ENCODE results near the gene ARHGAP29.
"Not testable (repeated sequence)": the region's sequence is repeated elsewhere in the genome, so short reads cannot be mapped to it uniquely, and the experiment has no call there.

Gene ARHGAP29

GRCh38 chr1:94178901-94179300 lies 58.5 kb downstream of the ARHGAP29 start:
- no peak for DNase-seq (ENCODE audit: low spot score)

GRCh38 chr1:94169126-94169525 lies 68.3 kb downstream of the ARHGAP29 start:
- DNase-seq (ENCODE audit: low spot score) = no peak

DNA sequence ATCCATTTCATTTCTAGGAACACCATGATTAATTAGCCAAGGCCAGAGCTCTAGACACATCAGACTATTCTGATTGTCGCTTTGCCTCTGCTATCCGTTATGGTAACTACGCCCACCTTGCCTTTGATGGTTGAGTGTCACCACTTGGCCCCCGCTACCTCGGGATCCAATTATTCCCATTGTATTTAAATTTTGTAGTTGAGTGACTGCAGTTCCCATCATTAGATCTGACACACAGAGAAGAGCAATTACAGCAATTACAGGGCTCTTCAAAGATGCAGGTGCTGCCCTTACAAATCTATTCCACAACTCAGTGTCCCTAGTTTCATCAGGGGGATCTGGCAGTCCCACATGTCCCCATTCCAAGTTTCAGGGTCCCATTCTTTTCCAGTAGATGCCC lies 71.5 kb downstream of the ARHGAP29 start:
- no peak for DNase-seq (ENCODE audit: low spot score)

DNA sequence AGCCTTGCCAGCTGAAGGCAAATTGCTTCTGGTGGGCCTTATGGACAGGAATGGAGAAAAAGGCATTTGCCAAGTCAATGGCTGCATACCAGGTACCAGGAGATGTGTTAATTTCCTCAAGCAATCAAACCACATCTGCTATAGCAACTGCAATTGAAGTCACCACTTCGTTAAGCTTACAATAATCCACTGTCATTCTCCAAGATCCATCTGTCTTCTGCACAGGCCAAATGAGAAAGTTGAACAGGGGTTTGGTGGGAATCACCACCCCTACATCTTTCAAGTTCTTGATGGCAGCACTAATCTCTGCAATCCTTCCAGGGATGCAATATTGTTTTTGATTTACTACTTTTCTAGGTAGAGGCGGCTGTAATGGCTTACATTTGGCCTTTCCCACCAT lies 72.5 kb downstream of the ARHGAP29 start:
- DNase-seq (ENCODE audit: low spot score) = not testable (repeated sequence)

DNA sequence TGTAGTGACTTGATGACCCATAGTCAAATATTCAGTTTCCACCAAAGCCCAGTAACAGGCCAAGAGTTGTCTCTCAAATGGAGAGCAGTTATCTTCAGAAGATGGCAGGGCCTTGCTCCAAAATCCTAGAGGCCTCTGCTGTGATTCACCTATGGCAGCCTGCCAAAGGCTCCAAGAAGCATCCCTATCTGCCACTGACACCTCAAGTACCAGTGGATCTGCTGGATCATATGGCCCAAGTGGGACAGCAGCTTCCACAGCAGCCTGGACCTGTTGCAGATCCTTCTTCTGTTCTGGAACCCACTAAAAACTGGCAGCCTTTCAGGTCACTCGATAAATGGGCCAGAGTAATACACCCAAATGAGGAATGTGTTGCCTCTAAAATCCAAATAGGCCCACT lies 73.3 kb downstream of the ARHGAP29 start:
- DNase-seq (ENCODE audit: low spot score) = not testable (repeated sequence)

DNA sequence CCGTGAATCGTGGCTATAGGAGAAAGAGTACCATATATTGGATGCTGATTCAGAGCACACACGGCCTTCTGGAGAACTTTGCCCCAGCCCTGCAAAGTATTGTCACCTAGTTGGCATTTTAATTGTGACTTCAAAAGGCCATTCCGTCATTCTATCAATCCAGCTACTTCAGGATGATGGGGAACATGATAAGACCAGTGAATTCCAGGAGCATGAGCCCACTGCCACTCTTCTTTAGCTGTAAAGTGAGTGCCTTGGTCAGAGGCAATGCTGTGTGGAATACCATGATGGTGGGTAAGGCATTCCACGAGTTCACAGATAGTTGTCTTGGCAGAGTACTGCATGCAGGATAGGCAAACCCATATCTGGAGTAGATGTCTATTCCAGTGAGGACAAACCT lies 74.1 kb downstream of the ARHGAP29 start:
- DNase-seq (ENCODE audit: low spot score) = not testable (repeated sequence)

DNA sequence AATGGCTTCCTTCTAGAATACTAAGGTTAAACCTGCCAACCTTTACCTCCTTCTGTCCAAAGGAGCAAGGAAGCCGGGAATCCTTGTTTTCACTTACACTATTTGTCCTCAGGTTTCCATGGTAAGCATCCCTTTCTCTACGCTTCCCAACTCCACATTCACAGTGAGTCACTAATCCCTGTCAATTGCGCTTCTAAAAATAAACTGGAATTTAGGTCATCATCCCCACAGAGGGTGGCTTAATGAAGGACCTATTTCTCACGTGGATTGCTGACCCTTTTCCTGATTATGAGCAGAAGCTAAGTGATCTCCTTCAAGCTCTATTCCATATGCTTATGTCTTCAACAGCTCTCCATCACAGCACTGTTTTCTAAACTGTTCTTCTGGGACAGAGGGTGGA lies 76.6 kb downstream of the ARHGAP29 start:
- DNase-seq (ENCODE audit: low spot score) = no peak

- no peak for DNase-seq (ENCODE audit: low spot score)
These were observed 81.2 kb downstream of the ARHGAP29 start for GRCh38 chr1:94156096-94156625.

- DNase-seq (ENCODE audit: low spot score) = no peak
These were observed 82.4 kb downstream of the ARHGAP29 start for GRCh38 chr1:94154989-94155388.

GRCh38 chr1:94153133-94153532 lies 84.3 kb downstream of the ARHGAP29 start:
- DNase-seq (ENCODE audit: low spot score) = no peak

- DNase-seq (ENCODE audit: low spot score) = not testable (repeated sequence)
These were observed 88.2 kb downstream of the ARHGAP29 start for GRCh38 chr1:94149166-94149565.

DNA sequence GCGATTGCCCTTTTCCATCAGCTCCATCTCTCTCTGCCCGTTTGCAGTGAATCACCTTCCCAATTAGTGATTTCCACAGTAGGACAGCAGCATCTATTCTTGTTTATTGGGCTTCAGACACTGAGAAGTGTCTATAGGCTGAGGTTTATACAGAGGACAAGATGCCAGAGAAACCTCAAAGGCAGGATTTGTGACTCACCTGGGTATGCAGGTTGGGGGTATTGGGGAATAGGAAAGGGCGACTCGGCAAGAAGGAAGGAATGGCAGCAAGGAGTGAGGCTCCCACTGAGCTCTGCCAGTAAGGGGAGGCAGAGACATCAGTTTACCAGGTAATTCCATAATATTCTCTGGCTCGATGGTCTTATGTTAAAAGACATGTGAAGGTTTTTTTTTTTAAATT lies 91.1 kb downstream of the ARHGAP29 start:
- DNase-seq (ENCODE audit: low spot score) = no peak

DNA sequence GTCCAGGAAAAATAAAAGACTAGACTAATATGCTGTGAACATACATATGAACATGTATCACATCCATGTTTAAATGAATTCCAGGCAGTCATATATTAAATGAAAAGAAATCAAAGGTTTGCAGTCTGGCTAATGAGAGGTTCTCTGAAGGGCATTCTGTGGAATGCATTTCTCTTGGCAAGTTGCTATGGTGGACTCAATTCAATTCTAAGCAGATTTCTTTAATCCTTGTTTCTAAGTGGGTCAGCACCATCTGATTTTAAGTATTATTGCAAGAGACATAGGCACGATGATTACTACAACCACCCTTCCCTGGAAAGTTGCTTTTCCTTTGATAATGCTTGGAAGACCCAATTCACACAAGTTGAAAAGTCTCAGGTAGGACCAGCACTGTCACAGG lies 92.5 kb downstream of the ARHGAP29 start:
- no peak for DNase-seq (ENCODE audit: low spot score)

DNA sequence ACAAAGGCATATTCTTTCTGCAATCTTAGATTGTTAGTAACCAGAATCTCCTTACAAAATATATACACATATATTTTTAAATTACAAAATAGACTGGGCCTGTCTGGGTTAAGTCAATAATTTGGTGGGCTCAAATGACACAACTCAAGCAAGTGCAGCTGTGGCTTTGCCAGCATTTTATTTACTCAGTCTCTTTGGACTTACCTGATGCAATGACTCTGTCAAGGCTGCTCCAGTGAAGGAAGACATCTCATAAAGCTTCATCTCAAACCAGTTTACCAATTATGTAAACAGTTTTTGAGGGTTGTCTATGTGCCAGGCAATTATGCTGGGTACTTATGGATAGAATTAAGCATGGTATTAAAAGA lies 93.6 kb downstream of the ARHGAP29 start:
- DNase-seq (ENCODE audit: low spot score) = no peak

DNA sequence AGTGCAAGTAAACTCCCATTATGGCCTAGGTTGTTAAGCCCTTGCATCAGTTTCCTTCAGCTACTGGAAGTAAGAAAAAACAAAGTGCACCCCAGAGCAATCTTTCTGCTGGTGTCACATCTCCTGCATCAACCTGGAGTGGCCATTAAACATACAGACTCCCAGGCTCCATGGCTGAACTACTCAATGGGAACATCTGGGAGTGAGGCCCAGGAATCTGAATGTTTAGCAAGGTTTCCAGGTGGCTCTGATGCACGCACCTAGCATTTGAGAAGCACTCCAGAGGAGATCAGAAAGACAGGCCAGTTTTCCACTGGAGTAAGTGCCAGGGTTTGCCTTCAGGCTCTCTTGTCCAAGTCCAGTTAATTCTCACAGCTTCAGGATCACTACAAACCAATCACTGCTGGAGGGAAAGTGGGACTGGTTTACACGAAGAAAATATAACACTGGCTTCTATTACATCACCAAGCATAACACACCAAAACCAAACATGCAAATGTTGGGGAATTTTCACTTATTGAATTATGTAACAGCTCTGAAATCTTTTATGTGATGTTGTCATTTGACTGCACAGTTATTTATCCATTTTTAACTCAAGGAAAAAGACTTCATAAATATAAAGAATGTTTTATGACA lies 94.1 kb downstream of the ARHGAP29 start:
- DNase-seq (ENCODE audit: low spot score) = no peak

DNA sequence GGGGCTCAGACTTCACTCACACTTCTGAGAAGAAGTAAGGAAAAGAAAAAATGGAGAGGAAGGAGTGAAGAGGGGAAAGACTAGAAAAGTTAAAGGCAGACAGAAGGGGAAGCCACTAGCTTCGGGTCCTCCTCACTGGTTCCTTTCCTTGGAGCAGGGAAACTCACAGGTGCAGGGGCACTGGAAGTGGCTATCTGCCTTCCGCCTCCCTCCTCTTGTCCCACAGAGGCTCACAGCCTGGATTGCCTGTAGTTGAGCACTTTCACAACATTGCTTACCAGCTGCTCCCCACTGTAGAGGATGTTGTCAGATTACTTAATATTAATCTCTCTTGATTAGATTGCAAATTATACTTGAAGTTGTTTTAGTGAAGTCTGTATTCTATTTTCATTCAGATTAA lies 94.8 kb downstream of the ARHGAP29 start:
- no peak for DNase-seq (ENCODE audit: low spot score)

DNA sequence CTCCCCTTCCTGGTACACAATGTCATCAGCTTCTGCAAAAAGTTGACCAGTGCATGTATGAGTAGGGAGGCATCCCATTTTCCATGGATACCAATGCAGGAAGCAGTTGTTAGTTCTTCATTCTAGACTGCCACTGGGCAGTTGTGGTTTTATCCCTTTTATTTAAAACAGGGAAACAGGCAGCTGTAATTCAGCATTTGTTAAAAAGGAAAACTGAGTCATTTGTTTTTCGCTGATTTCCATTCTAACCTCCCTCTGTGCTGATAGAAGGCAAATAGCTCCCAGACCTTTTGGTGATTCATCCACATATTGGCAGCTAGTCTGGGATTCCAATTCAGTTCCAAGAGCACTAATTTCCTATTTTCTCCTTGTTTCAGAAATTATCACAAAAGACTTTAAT lies 95.4 kb downstream of the ARHGAP29 start:
- DNase-seq (ENCODE audit: low spot score) = no peak

DNA sequence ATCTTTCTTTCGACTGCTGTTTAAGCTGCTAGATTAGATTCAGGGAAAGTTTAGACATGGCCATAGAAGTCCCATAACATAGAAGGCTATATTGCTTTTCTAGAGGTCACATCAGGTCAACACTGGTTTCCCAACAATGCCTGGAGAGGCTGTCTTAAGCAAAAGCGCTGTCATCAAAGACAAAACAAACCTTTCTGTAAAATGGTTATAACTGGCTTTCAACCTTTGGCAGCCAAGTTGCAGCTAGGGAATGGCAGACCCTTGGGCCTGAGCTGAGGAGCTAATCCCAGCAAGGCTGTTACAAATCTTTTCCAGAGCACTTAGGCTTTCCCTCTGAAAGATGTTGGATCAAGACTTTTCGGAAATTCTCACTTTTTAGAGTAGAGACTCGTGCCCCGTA lies 105.3 kb downstream of the ARHGAP29 start:
- DNase-seq (ENCODE audit: low spot score) = no peak

DNA sequence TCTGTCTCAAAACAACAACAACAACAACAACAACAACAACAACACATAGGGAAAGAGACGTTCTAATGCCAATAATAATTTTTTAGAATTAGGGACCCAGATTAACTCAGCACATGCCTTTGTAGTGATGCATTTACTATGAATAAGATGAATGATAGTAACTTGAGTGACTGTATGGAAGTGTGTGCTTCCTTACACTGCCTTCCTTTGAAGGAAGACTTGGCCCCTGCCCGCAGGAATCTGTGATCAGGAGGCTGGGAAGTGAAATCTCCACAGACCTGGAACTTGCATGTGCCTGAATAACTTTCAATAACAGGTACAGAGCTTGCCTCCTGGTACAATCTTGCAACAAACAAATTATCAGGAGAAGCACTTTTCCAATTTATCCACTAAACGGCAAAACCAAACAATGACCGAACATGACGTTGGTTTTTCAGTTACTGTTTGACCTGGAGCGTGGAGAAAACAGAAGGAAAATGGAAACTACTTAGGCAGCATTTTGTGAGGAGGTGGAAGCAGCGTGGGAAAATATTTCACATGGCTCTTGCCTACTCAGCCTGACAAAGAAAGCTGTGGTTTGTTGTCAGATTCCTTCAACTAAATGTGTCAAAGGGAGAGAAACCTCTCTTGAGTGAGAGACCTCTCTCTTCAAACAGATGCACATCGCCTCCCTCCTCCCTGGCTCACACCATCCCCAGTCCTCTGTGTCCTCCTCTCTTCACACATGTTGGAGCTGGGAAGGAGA lies 106.4 kb downstream of the ARHGAP29 start:
- no peak for DNase-seq (ENCODE audit: low spot score)

DNA sequence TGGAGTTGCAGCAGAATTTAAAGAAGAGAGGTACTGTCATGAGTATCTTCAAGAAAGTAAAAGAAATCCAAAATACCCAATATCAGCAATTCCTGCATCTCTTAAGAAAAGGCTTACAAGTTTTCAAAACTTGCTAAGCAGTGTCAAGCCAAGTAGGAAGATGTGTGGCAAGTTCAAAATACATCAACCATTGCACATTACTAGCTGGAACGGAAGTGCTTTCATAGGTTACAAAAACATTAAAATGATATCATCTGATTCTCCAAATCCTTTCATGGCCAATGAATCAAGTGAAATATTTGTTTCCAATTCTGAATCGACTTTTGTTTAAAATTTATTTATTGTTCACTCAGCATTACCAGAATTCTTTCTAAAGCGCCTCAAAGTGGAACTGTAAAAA lies 110.7 kb downstream of the ARHGAP29 start:
- DNase-seq (ENCODE audit: low spot score) = no peak

- no peak for DNase-seq (ENCODE audit: low spot score)
These were observed 111.6 kb downstream of the ARHGAP29 start for GRCh38 chr1:94125551-94126514.

GRCh38 chr1:94124538-94124937 lies 112.8 kb downstream of the ARHGAP29 start:
- DNase-seq (ENCODE audit: low spot score) = no peak

Measured in hematopoietic multipotent progenitor cell treated with erythropoietin and hydrocortisone succinate and interleukin-3 and kit ligand, for 15 days (in vitro differentiated cells).